ENCODE data around the gene DEFB115. TPM values are rescaled to one million over a fixed set of nuclear protein-coding genes. Genes with fewer than 3 reads are reported as not detected.

DEFB115 gene
- not detected in 2 replicates for total RNA-seq

DNA sequence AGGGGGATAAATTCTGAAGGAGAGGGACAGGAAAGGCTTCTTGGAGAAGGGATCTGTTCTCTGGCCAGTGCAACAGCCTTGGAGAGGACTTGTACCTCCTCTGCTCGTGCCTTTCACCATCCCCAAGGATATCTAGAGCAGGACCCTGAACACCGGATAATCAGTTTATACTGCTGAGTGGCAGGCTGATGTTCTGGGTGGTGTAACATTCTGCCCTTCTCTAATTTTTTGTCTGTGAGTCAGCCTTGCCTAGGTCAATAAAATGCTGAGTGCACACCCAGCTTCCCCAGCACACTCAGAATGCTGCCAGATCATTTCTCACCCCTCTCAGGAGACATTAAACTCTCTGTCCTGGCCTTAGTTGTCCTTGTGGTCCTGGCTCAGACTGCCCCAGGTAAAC lies at the start of gene DEFB115:
Gene DEFB115, plus strand, starts transcription at position 301 of the 400 bp plus-strand sequence. Its CDS starts 0 bp downstream, at position 301.

GRCh38 chr20:31308535-31309162 lies 51.2 kb downstream of the DEFB115 start, which contains the start of gene DEFB116:
Gene DEFB116 (minus strand): TSS chr20:31308585. CDS start chr20:31308585, 0 bp downstream.

Other genes starting within 250 kb of the DEFB115 start
- gene DEFB116, start 50.9 kb downstream of the DEFB115 start, total RNA-seq: not detected in 2 replicates
- not detected in 2 replicates for gene DEFB118, start 110.9 kb downstream of the DEFB115 start, total RNA-seq
- not detected in 2 replicates for gene DEFB119, start 132.9 kb downstream of the DEFB115 start, total RNA-seq
- gene DEFB121, start 148.6 kb downstream of the DEFB115 start, total RNA-seq: not detected in 2 replicates
- gene DEFB123, start 183.0 kb downstream of the DEFB115 start, total RNA-seq: not detected in 2 replicates
- not detected in 2 replicates for gene DEFB124, start 217.5 kb downstream of the DEFB115 start, total RNA-seq
- gene REM1, start 217.6 kb downstream of the DEFB115 start, total RNA-seq: not detected in 2 replicates